OCI-LY3 (cell line): ENCODE measurements around the gene RING1.

Experiments used
- H2AFZ ChIP-seq: fragments of 200-600, 300-600 bp; shearing (Covaris generic); 2 replicates; pipeline ENCODE4 v1.6.0; 2014; ENCODE audit warnings: antibody characterized with exemption, low read depth, low read length
- H3K27ac ChIP-seq: fragments of 200-600, 300-600 bp; sonication (generic); 2 replicates; pipeline ENCODE4 v1.5.1; 2014; ENCODE audit warnings: mild to moderate bottlenecking, low read length, moderate library complexity, mixed read lengths
- H3K27me3 ChIP-seq: fragments of 200-600, 300-600 bp; sonication (generic); 2 replicates; pipeline ENCODE4 v1.6.1; 2014; ENCODE audit warnings: low read depth, low read length, mixed read lengths
- H3K36me3 ChIP-seq: fragments of 200-600, 300-600 bp; sonication (generic); replicated peaks from 2 replicates; pipeline ENCODE3; 2014; ENCODE audit warnings: low read depth, low read length, mixed read lengths
- H3K4me1 ChIP-seq: fragments of 300-600, 200-600 bp; sonication (generic); 2 replicates; pipeline ENCODE4 v1.6.1; 2014; ENCODE audit warnings: low read length, mixed read lengths
- H3K4me2 ChIP-seq: fragments of 200-600, 300-600 bp; sonication (generic); 2 replicates; pipeline ENCODE4 v1.6.1; 2014; ENCODE audit warnings: low read length, mixed read lengths
- H3K4me3 ChIP-seq: fragments of 300-600, 200-600 bp; sonication (generic); 2 replicates; pipeline ENCODE4 v1.5.1; 2014; ENCODE audit warnings: antibody characterized with exemption, mild to moderate bottlenecking, low read length, moderate library complexity
- H3K79me2 ChIP-seq: fragments of 300-600, 200-600 bp; shearing (Covaris generic); 2 replicates; pipeline ENCODE4 v1.6.1; 2014; ENCODE audit warnings: mild to moderate bottlenecking, low read length, mixed read lengths
- H3K9ac ChIP-seq: fragments of 300-600, 200-600 bp; shearing (Covaris generic); 2 replicates; pipeline ENCODE4 v1.6.0; 2014; ENCODE audit warnings: mild to moderate bottlenecking, low read length, moderate library complexity
- H3K9me3 ChIP-seq: fragments of 200-600, 300-600 bp; shearing (Covaris generic); 2 replicates; pipeline ENCODE4 v1.6.1; 2014; ENCODE audit warnings: low read length, mixed read lengths; ENCODE audit not compliant: insufficient read depth
- H4K20me1 ChIP-seq: fragments of 200-600, 300-600 bp; sonication (generic); 2 replicates; pipeline ENCODE4 v1.6.1; 2016; ENCODE audit warnings: low read length, mixed read lengths; ENCODE audit not compliant: insufficient read depth
- EZH2phosphoT487 ChIP-seq: fragments of 200-600 bp; shearing (Covaris generic); IDR thresholded peaks from 2 replicates; pipeline ENCODE4 v1.6.1; 2018; ENCODE audit warnings: antibody characterized with exemption, mixed run types, low read depth
- TF ChIP-seq, protein P1 (sequence below): fragments of 200-600, 300-600 bp; sonication (generic); IDR thresholded peaks from 2 replicates; pipeline ENCODE4 v1.5.1; 2014; ENCODE audit warnings: antibody characterized with exemption, low read length, low read depth

Gene RING1

GRCh38 chr6:33208091-33208967 is at the start of gene RING1:
RING1 (plus strand) TSS chr6:33208500; CDS start chr6:33208823, 323 bp downstream.
- Histone ChIP-seq H3K36me3 (peaks cover 6% of the 10 kb centered on the region), H3K4me1 (peaks cover 27% of the 10 kb centered on the region), H3K9me3 (no peaks in the 10 kb centered on the region), H3K9ac (peak within 1 kb of the TSS; percentile 98), H3K79me2 (no peaks in the 10 kb centered on the region), H3K27me3 (0 out of 2 replicates have a peak, but pooled peaks cover under 1% of the 10 kb centered on the region), H4K20me1 (no peaks in the 10 kb centered on the region; the same call in 1 of the 2 replicates), H3K4me3 (peak within 1 kb of the TSS; percentile 96), H3K4me2 (peak within 1 kb of the TSS; percentile 96), H2AFZ (no peak within 1 kb of the TSS; the same call in 1 of the 2 replicates), H3K27ac (peak within 1 kb of the TSS; percentile 62)
- no peak for TF ChIP-seq EZH2phosphoT487
- TF ChIP-seq, protein P1, sequence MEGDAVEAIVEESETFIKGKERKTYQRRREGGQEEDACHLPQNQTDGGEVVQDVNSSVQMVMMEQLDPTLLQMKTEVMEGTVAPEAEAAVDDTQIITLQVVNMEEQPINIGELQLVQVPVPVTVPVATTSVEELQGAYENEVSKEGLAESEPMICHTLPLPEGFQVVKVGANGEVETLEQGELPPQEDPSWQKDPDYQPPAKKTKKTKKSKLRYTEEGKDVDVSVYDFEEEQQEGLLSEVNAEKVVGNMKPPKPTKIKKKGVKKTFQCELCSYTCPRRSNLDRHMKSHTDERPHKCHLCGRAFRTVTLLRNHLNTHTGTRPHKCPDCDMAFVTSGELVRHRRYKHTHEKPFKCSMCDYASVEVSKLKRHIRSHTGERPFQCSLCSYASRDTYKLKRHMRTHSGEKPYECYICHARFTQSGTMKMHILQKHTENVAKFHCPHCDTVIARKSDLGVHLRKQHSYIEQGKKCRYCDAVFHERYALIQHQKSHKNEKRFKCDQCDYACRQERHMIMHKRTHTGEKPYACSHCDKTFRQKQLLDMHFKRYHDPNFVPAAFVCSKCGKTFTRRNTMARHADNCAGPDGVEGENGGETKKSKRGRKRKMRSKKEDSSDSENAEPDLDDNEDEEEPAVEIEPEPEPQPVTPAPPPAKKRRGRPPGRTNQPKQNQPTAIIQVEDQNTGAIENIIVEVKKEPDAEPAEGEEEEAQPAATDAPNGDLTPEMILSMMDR, result no peak

GRCh38 chr6:33160096-33160495 is 48.2 kb upstream of the RING1 start:
- Histone ChIP-seq H3K9ac (no peak overlapping the region), H3K4me3 (no peak overlapping the region), H3K9me3 (no peaks in the 10 kb centered on the region), H3K36me3 (no peaks in the 10 kb centered on the region), H2AFZ (no peak overlapping the region), H4K20me1 (no peaks in the 10 kb centered on the region), H3K79me2 (no peaks in the 10 kb centered on the region), H3K27ac (no peak overlapping the region), H3K27me3 (no peaks in the 10 kb centered on the region), H3K4me2 (no peak overlapping the region), H3K4me1 (peaks cover 12% of the 10 kb centered on the region)
- TF ChIP-seq, protein P1, result no peak
- TF ChIP-seq EZH2phosphoT487, result no peak

GRCh38 chr6:33160728-33161344 is 47.5 kb upstream of the RING1 start:
- no peaks in the 10 kb centered on the region for H3K36me3 ChIP-seq
- peak overlapping the region; percentile 96; the same call in 1 of the 2 replicates for H3K4me3 ChIP-seq
- H2AFZ ChIP-seq, result 0 out of 2 replicates have a peak overlapping the region, but pooled peaks have one; percentile 56
- no peaks in the 10 kb centered on the region for H3K79me2 ChIP-seq
- peaks cover 12% of the 10 kb centered on the region for H3K4me1 ChIP-seq
- H3K9me3 ChIP-seq, result no peaks in the 10 kb centered on the region
- H4K20me1 ChIP-seq, result no peaks in the 10 kb centered on the region
- H3K9ac ChIP-seq, result no peak overlapping the region
- H3K27ac ChIP-seq, result no peak overlapping the region
- H3K27me3 ChIP-seq, result no peaks in the 10 kb centered on the region
- TF ChIP-seq, protein P1, result no peak
- TF ChIP-seq EZH2phosphoT487, result no peak
- H3K4me2 ChIP-seq, result peak overlapping the region; percentile 96
